Duodenal mucosa (tissue), 2 donors: ENCODE results near the gene SLC26A2.
A peak's percentile ranks its signal among the peaks of the same experiment; 100 is the strongest.

ENCODE experiments used
- H3K27ac ChIP-seq: one replicate; pipeline ENCODE4 v1.7.0; 2013; ENCODE audit warnings: low read depth, low read length
- H3K27me3 ChIP-seq, 2 donors: one replicate each; pipeline ENCODE4 v1.7.0; 2013; ENCODE audit warnings: low read length in 2 of 2, control low read depth in 1 of 2; ENCODE audit not compliant: insufficient read depth in 2 of 2, control insufficient read depth in 1 of 2
- H3K36me3 ChIP-seq, 2 donors: one replicate each; pipeline ENCODE4 v1.7.0; 2013; ENCODE audit warnings: low read length in 2 of 2, control low read depth in 1 of 2; ENCODE audit not compliant: insufficient read depth in 2 of 2, control insufficient read depth in 1 of 2
- H3K4me1 ChIP-seq, 2 donors: one replicate each; pipeline ENCODE4 v1.7.0; 2013; ENCODE audit warnings: low read length in 2 of 2, control low read depth in 1 of 2; ENCODE audit not compliant: insufficient read depth in 2 of 2, control insufficient read depth in 1 of 2
- H3K4me3 ChIP-seq, 2 donors: one replicate each; pipeline ENCODE4 v1.7.0; 2013; ENCODE audit warnings: low read length in 2 of 2, low read depth in 1 of 2
- H3K9ac ChIP-seq, 2 donors: one replicate each; pipeline ENCODE4 v1.7.0; 2013; ENCODE audit warnings: low read length in 2 of 2, low read depth in 1 of 2
- H3K9me3 ChIP-seq, 2 donors: one replicate each; pipeline ENCODE4 v1.7.0; 2013; ENCODE audit warnings: low read length in 2 of 2, control low read depth in 1 of 2; ENCODE audit not compliant: control insufficient read depth in 1 of 2

The SLC26A2 gene

DNA sequence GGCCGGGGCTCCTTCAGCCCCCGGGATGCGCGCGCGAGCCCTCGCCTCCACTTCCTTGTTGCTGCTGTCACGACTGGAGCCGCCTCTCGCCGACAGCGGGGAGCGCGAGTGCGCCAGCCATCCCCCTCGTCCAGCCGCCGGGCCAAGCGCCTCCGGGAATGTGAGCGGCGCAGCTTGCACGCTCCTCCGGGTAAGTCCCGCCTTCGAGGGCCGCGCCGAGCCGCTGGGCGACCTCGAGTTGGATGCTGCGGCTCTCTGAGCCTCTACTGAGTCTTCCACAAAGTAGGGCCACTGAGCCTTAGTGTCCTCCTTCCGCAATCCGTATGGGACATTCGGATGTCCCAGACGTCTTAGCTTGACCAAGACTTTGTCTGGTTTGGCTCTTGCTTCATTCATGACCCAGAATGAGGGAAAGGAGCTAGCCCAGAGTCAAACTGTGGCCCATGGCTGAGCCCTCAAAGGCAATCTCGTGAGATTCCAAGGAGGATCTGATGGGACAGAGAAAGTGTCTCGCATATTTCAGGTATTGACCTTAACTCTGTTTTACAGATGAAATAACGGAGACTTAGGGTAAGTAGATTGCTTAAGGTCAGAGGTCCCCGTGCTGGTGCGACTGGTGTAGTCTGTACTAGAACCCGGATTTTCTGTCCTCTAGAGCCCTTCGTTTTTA lies 40.6 kb downstream of the SLC26A2 start:
- peaks cover 27 to 33% of the 10 kb centered on the region in 2 donors for H3K4me1 ChIP-seq
- peak overlapping the region; percentile 88 for H3K27ac ChIP-seq
- H3K9me3 ChIP-seq = no peaks in the 10 kb centered on the region
- peak overlapping the region; percentile 82 to 96 for H3K4me3 ChIP-seq
- peak overlapping the region; percentile 69 to 97 for H3K9ac ChIP-seq
- no peaks in the 10 kb centered on the region for H3K27me3 ChIP-seq
- peaks cover 7 to 14% of the 10 kb centered on the region in 2 donors for H3K36me3 ChIP-seq

GRCh38 chr5:150001660-150002486 lies 41.3 kb downstream of the SLC26A2 start:
- peak overlapping the region; percentile 69 to 97 for H3K9ac ChIP-seq
- no peaks in the 10 kb centered on the region for H3K9me3 ChIP-seq
- H3K27ac ChIP-seq = no peak overlapping the region

DNA sequence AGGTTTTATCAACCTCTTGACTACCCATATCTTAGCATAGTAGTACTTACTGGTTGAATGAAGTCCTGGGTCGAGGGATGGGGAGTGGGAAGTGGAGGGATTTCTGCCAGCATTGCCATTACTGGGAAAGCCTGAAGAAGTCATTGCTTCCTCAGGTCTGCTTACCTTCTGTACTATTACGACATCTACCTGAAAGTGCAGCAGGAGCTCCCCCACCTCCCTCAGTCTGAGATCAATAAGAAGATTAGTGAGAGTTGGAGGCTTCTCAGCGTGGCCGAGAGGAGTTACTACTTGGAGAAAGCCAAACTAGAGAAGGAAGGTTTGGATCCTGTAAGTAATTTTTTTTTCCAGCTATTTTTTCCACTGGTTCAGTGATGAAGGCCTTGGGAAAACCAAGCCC lies 45.8 kb downstream of the SLC26A2 start:
- no peaks in the 10 kb centered on the region for H3K27me3 ChIP-seq
- no peaks in the 10 kb centered on the region for H3K9me3 ChIP-seq
- peaks cover 15 to 18% of the 10 kb centered on the region in 2 donors for H3K4me1 ChIP-seq
- H3K9ac ChIP-seq = no peak overlapping the region
- no peak overlapping the region for H3K4me3 ChIP-seq
- H3K36me3 ChIP-seq = peaks cover 44 to 57% of the 10 kb centered on the region in 2 donors
- no peak overlapping the region for H3K27ac ChIP-seq

More at GRCh38 chr5:150001660-150002486, 41.3 kb downstream of the SLC26A2 start:
- H3K4me3 ChIP-seq = peak overlapping the region; percentile 82 to 96
- H3K4me1 ChIP-seq = peaks cover 27 to 33% of the 10 kb centered on the region in 2 donors
- H3K36me3 ChIP-seq = peaks cover 12 to 20% of the 10 kb centered on the region in 2 donors
- H3K27me3 ChIP-seq = no peaks in the 10 kb centered on the region

DNA sequence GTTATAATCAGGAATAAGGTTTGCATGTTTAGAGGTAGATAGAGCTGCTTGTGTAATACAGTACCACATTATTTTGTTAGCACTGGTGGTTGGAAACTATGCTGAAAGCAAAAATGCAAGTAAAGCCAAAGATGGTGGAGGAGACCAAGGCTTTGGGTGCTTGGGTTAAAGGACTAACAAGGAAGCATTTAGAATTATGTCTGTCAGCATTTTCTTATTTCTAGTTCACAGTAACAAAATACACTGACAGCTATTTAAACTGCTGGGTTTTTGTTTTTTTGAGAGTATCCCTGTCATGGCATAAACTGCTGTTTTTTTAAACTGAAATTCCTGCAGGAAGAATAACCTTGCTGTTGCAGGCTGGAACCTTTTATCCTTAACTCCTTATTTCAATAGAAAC lies 46.5 kb downstream of the SLC26A2 start:
- H3K4me1 ChIP-seq = peaks cover 7 to 11% of the 10 kb centered on the region in 2 donors
- H3K9ac ChIP-seq = no peak overlapping the region
- no peak overlapping the region for H3K27ac ChIP-seq
- no peak overlapping the region for H3K4me3 ChIP-seq
- H3K36me3 ChIP-seq = peaks cover 44 to 62% of the 10 kb centered on the region in 2 donors
- no peaks in the 10 kb centered on the region for H3K9me3 ChIP-seq
- no peaks in the 10 kb centered on the region for H3K27me3 ChIP-seq

DNA sequence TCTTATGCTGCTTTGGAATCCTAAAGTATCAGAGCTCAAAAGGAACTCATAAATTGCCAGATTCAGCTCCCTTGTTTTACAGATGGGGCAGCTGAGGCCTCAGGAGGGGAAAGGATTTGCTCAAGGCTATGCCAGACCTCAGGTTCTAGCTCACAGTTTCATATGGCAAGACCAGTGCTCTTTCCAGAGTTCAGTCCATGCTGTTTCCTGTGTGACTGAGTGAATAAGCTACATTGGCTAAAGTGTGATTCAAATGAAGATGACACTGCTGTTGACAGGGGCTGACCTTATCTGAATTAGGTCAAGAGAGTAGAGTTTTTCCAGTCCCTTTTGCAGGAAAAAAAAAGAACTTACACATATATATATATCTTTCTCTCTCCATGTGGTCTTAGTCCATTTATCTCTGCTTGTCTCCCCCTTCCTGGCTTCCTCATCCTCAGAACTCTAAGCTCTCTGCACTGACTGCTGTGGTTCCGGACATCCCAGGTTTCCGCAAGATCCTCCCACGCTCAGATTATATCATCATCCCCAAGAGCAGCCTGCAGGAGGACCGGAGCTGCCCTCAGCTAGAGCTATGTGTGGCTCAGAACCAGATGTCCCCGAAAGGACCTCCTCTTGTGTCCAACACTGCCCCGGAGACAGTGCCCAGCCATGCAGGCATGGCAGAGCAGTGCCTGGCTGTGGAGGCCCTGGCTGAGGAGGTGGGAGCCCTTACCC lies 49.3 kb downstream of the SLC26A2 start:
- Histone ChIP-seq H3K4me1 (peaks cover 0 to 4% of the 10 kb centered on the region in 2 donors), H3K36me3 (peaks cover 59 to 85% of the 10 kb centered on the region in 2 donors), H3K27me3 (no peaks in the 10 kb centered on the region), H3K4me3 (no peak overlapping the region), H3K9me3 (no peaks in the 10 kb centered on the region), H3K27ac (no peak overlapping the region), H3K9ac (no peak overlapping the region)

- Histone ChIP-seq H3K4me3 (no peak overlapping the region), H3K9ac (no peak overlapping the region), H3K9me3 (peaks cover 0 to 5% of the 10 kb centered on the region in 2 donors), H3K27me3 (no peaks in the 10 kb centered on the region), H3K27ac (no peak overlapping the region), H3K36me3 (peaks cover 52 to 86% of the 10 kb centered on the region in 2 donors), H3K4me1 (peaks cover 0 to 6% of the 10 kb centered on the region in 2 donors)
Observed at GRCh38 chr5:150013931-150014330, 53.4 kb downstream of the SLC26A2 start.

DNA sequence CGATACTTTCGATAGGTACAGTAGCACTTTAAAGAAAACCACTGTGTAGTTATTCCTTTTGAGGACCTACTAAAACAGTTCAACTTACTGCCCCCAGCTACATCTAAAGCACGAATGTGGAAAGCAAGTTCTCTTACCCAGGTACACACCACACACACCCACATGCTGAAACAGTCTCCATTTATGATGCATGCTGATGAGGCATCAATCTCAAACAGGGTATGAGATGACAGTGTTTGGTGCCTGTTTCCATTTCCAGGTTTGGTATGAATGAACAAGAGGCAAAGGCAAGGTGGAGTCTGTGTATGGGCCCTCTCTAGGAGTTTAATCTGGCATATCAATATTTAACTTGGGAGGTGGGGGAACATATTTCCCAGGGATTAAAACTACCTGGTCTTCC lies 53.9 kb downstream of the SLC26A2 start:
- H3K36me3 ChIP-seq = peaks cover 56 to 89% of the 10 kb centered on the region in 2 donors
- peaks cover 0 to 6% of the 10 kb centered on the region in 2 donors for H3K4me1 ChIP-seq
- no peaks in the 10 kb centered on the region for H3K27me3 ChIP-seq
- no peak overlapping the region for H3K27ac ChIP-seq
- H3K4me3 ChIP-seq = no peak overlapping the region
- H3K9ac ChIP-seq = no peak overlapping the region
- peaks cover 0 to 5% of the 10 kb centered on the region in 2 donors for H3K9me3 ChIP-seq

DNA sequence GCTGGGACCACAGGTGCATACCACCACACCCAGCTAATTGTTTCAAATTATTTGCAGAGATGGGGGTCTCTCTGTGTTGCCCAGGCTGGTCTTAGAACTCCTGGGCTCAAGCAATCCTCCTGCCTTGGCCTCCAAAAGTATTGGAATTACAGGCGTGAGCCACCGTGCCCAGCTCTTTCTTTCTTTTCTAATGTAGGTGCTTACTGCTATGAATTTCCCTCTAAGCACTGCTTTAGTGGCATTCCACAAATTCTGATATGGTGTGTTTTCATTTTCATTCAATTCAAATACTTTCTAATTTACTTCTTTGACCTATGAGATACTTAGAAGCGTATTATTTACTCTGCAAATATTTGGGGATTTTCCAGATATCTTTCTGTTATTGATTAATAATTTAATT lies 54.9 kb downstream of the SLC26A2 start:
- no peaks in the 10 kb centered on the region for H3K27me3 ChIP-seq
- peaks cover 0 to 5% of the 10 kb centered on the region in 2 donors for H3K9me3 ChIP-seq
- no peak overlapping the region for H3K27ac ChIP-seq
- no peak overlapping the region for H3K4me3 ChIP-seq
- peaks cover 55 to 89% of the 10 kb centered on the region in 2 donors for H3K36me3 ChIP-seq
- H3K9ac ChIP-seq = no peak overlapping the region
- peaks cover 0 to 6% of the 10 kb centered on the region in 2 donors for H3K4me1 ChIP-seq

- H3K36me3 ChIP-seq = peaks cover 53 to 90% of the 10 kb centered on the region in 2 donors
- H3K9me3 ChIP-seq = peaks cover 0 to 5% of the 10 kb centered on the region in 2 donors
- no peaks in the 10 kb centered on the region for H3K27me3 ChIP-seq
- no peak overlapping the region for H3K27ac ChIP-seq
- H3K4me1 ChIP-seq = peaks cover 0 to 6% of the 10 kb centered on the region in 2 donors
- no peak overlapping the region for H3K4me3 ChIP-seq
- H3K9ac ChIP-seq = no peak overlapping the region
Observed at GRCh38 chr5:150016537-150016936, 56.0 kb downstream of the SLC26A2 start.
